Heart left ventricle (tissue), 16 donors: ENCODE results near the gene CNTNAP5. TPM values are rescaled to one million over a fixed set of nuclear protein-coding genes. Genes with fewer than 3 reads are reported as not detected.

ENCODE experiments used
- ATAC-seq, 4 donors: fragments of 200-7000 bp; cut with Tn5 transposase; one replicate each; pipeline ENCODE4 v1.9.1; 2020 to 2022; ENCODE audit warnings: moderate library complexity in 4 of 4, mild to moderate bottlenecking in 3 of 4, moderate number of reproducible peaks in 1 of 4
- DNase-seq, 5 donors: peaks; one replicate each; pipeline ENCODE4 v3.0.0-alpha.2; 2020
- H3K27ac ChIP-seq, 12 donors: fragments of 200-600 bp; sonication (generic) in 4 of 12; one replicate each; pipeline versions ENCODE4 v1.5.0 to v1.8.0; 2016 to 2022; ENCODE audit warnings: mild to moderate bottlenecking in 2 of 12
- H3K27me3 ChIP-seq, 9 donors: fragments of 200-600 bp; sonication (generic) in 2 of 9; one replicate each; pipeline versions ENCODE4 v1.5.1 to v1.8.0; 2016 to 2022; ENCODE audit warnings: mild to moderate bottlenecking in 3 of 9
- H3K36me3 ChIP-seq, 9 donors: fragments of 200-600 bp; sonication (generic) in 2 of 9; one replicate each; pipeline versions ENCODE4 v1.5.0 to v1.8.0; 2018 to 2022; ENCODE audit warnings: mild to moderate bottlenecking in 2 of 9
- H3K4me1 ChIP-seq, 12 donors: fragments of 200-600 bp; sonication (generic) in 4 of 12; one replicate each; pipeline versions ENCODE4 v1.5.0 to v1.8.0; 2016 to 2022; ENCODE audit warnings: mild to moderate bottlenecking in 3 of 12
- H3K4me3 ChIP-seq, 12 donors: fragments of 200-600 bp; sonication (generic) in 4 of 12; one replicate each; pipeline versions ENCODE4 v1.5.0 to v1.8.0; 2017 to 2022; ENCODE audit warnings: mild to moderate bottlenecking in 9 of 12, moderate library complexity in 4 of 12
- H3K9me3 ChIP-seq, 12 donors: fragments of 200-600 bp; sonication (generic) in 4 of 12; one replicate each; pipeline versions ENCODE4 v1.5.0 to v1.8.0; 2016 to 2022; ENCODE audit warnings: mild to moderate bottlenecking in 1 of 12
- POLR2A ChIP-seq, 2 donors: fragments of 450-650 bp; IDR thresholded peaks; one replicate each; pipeline ENCODE4 v1.6.1; 2017; ENCODE audit warnings: antibody characterized with exemption in 2 of 2, mild to moderate bottlenecking in 2 of 2, moderate library complexity in 2 of 2
- WGBS, 4 donors: extraction: QIAGEN DNeasy Blood & Tissue Kit in 2 of 4; methylation state at CpG; one replicate each; pipeline versions ENCODE4 v1.1.5 to v1.1.7; 2013 to 2018; 5-methylcytosine and 5-hydroxymethylcytosine counted together
- intact Hi-C, 10 donors: fragments of 100-400 bp; cut with DNase I; formaldehyde crosslinking; loops; one replicate each; pipeline versions ENCODE4 v1.11.1 to v1.14.2; 2022
- polyA plus RNA-seq, 2 donors: library from polyadenylated mRNA; stranded (reverse); fragments of 200-250 nt; gene quantifications; one replicate each; pipeline ENCODE4 v1.2.3, GENCODE V29; 2013
- total RNA-seq, 9 donors: library from RNA; depleted of rRNA in 2 of 9; stranded (reverse); fragments of >200 nt in 2 of 9; fragmentation: NEBNext Ultra II Directional in 3 of 9; extraction: Animal tissue kit (Norgen Biotek cat#: 25700) in 3 of 9; gene quantifications; one replicate each; pipeline versions ENCODE4 v1.1.0 to v1.2.4, GENCODE V29; 2016 to 2023
- TF ChIP-seq, protein P1 (sequence below), 12 donors: fragments of 200-600 bp; sonication (generic) in 4 of 12; IDR thresholded peaks; one replicate each; pipeline versions ENCODE4 v1.5.0 to v1.8.0; 2018 to 2022; ENCODE audit warnings: antibody characterized with exemption in 12 of 12, mild to moderate bottlenecking in 5 of 12
- donor health status: ischemic (EF 13 %, LVEDD 7.1; RV severe dilation, severe dysfunction).
- donor health status: healthy with polysubstance abuse.
- donor health status: DM: no; HTN: yes; CAD: no.
- donor health status: DM: no; HTN: no; CAD: no.
- donor health status: ischemic (EF 25% LVEDD 6.9; RV normal size, moderate dysfunction).
- donor health status: ischemic (EF 25% LVEDD 5.7; RV mildly dilated, moderate dysfunction).
- donor health status: healthy.
- donor health status: DM: yes; HTN: yes; CAD: no.
- donor health status: ischemic (EF 35%, LVEDD 5.7; RV mildly dilated, moderate dysfunction).
- donor health status: nonischemic (EF 11% LVEDD 7.7; RV severe dilation, severe dysfunction).
- donor health status: DM: yes; HTN: yes; CAD: no.
- donor health status: PGD.
- donor health status: ischemic (EF 29% LVEDD 5.4; RV normal size, mild dysfunction).
- donor health status: nonischemic (EF 23%, LVEDD 6.1; RV moderate dilation, normal function).

CNTNAP5 gene
- total and polyA plus RNA-seq, 11 donors = not detected

DNA sequence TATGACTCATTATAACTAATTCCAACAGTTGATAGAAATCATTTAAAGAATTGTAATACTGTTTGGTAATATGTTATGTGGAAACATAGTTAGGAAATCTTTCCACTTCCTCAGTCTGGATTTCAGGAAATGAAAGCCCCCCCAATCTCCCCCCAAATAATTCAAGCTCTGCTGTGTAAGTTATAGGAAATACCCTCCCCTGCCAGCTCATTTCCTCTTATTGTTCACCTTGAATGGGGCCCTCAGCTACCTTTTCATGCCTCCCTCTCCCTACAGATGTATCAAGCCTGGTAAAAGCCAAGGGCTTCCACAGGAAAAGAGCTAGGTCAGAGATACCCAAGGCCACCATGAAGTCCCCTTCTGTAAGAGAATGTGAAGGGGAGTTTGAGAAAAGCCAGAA is 155.5 kb downstream of the CNTNAP5 start:
- peaks cover 0 to 8% (median 0%) of the 10 kb centered on the region in 12 donors for H3K4me1 ChIP-seq
- DNase-seq = peak in 1 of 5 donors; percentile 18
- no peak for TF ChIP-seq POLR2A (IDR thresholded peaks at IDR 0.05)
- TF ChIP-seq, protein P1, sequence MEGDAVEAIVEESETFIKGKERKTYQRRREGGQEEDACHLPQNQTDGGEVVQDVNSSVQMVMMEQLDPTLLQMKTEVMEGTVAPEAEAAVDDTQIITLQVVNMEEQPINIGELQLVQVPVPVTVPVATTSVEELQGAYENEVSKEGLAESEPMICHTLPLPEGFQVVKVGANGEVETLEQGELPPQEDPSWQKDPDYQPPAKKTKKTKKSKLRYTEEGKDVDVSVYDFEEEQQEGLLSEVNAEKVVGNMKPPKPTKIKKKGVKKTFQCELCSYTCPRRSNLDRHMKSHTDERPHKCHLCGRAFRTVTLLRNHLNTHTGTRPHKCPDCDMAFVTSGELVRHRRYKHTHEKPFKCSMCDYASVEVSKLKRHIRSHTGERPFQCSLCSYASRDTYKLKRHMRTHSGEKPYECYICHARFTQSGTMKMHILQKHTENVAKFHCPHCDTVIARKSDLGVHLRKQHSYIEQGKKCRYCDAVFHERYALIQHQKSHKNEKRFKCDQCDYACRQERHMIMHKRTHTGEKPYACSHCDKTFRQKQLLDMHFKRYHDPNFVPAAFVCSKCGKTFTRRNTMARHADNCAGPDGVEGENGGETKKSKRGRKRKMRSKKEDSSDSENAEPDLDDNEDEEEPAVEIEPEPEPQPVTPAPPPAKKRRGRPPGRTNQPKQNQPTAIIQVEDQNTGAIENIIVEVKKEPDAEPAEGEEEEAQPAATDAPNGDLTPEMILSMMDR (IDR thresholded peaks at IDR 0.05) = no peak
- no peaks in the 10 kb centered on the region for H3K27me3 ChIP-seq
- no peaks in the 10 kb centered on the region for H3K36me3 ChIP-seq
- no peak overlapping the region for H3K4me3 ChIP-seq
- ATAC-seq = peak in 3 of 4 donors; percentile 16 to 65 (median 39)
- intact Hi-C loops = no loop called here
- H3K9me3 ChIP-seq = no peaks in the 10 kb centered on the region
- H3K27ac ChIP-seq = peak overlapping the region in 3 of 12 donors; percentile 16 to 28 (median 23)

DNA sequence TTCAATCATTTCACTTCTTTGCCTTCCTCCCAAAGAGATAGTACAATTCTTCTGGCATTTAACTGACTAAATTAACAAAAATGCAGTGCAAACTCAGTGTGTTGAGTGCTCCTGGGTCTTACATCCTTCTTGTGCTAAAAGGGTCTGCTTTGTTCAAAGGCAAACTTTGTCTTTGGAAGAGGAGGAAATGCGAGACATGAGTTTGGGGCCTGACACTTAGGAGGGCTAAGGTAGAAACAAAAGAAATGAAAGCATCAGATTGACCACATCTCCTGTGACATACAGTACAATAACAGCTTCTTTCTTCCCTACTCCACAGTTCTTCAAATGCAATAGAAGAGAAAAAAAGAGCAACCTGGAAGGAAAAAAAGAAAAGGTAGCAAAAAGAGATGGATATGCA is 161.7 kb downstream of the CNTNAP5 start:
- 92 to 95% (median 92%) methylated on average over 1 of the region's 1 CpG for WGBS, 4 donors
- TF ChIP-seq, protein P1 (IDR thresholded peaks at IDR 0.05) = no peak
- TF ChIP-seq POLR2A (IDR thresholded peaks at IDR 0.05) = no peak
- intact Hi-C loops = no loop called here

DNA sequence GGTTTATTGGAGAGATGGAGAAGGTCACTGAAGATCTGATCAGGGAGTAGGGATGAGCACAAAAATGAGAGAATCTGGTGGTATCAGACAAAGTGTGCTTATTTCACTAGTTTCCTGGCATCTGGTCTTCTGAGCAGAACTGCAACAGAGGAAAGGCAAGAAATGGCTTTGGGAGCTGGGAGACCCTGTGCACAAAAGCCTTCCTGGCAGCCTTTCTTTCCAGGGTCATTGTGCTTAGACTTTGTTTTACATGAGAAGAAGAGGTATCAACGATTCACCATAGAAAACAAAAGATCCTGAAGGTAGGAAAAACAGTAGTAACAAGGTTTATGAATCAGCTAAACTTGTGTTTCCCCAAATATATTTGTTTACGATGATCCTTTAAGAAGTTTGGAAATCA is 162.9 kb downstream of the CNTNAP5 start:
- WGBS, 4 donors = 69 to 73% (median 70%) methylated on average over 2 of the region's 2 CpGs
- Histone ChIP-seq H3K36me3 (no peaks in the 10 kb centered on the region), H3K27ac (no peak overlapping the region), H3K27me3 (no peaks in the 10 kb centered on the region), H3K4me1 (no peaks in the 10 kb centered on the region), H3K4me3 (no peak overlapping the region), H3K9me3 (no peaks in the 10 kb centered on the region)
- no peak for DNase-seq
- TF ChIP-seq, protein P1 (IDR thresholded peaks at IDR 0.05) = no peak
- TF ChIP-seq POLR2A (IDR thresholded peaks at IDR 0.05) = no peak
- intact Hi-C loops = no loop called here
- ATAC-seq = no peak

More for the DNA sequence above, 161.7 kb downstream of the CNTNAP5 start:
- no peaks in the 10 kb centered on the region for H3K27me3 ChIP-seq
- H3K4me3 ChIP-seq = no peak overlapping the region
- H3K36me3 ChIP-seq = no peaks in the 10 kb centered on the region
- no peaks in the 10 kb centered on the region for H3K9me3 ChIP-seq
- no peak overlapping the region for H3K27ac ChIP-seq
- no peak for DNase-seq
- H3K4me1 ChIP-seq = no peaks in the 10 kb centered on the region
- ATAC-seq = no peak

GRCh38 chr2:124193706-124194105 is 168.6 kb downstream of the CNTNAP5 start:
- no peak for DNase-seq
- Histone ChIP-seq H3K4me1 (no peaks in the 10 kb centered on the region), H3K27ac (no peak overlapping the region), H3K4me3 (no peak overlapping the region), H3K36me3 (no peaks in the 10 kb centered on the region), H3K9me3 (no peaks in the 10 kb centered on the region), H3K27me3 (no peaks in the 10 kb centered on the region)
- intact Hi-C loops = no loop called here
- 77 to 81% (median 80%) methylated on average over 4 of the region's 4 CpGs for WGBS, 4 donors
- TF ChIP-seq POLR2A (IDR thresholded peaks at IDR 0.05) = no peak
- TF ChIP-seq, protein P1 (IDR thresholded peaks at IDR 0.05) = no peak
- no peak for ATAC-seq
